ENCODE results near the gene SIGLEC7.

SIGLEC7 gene

DNA sequence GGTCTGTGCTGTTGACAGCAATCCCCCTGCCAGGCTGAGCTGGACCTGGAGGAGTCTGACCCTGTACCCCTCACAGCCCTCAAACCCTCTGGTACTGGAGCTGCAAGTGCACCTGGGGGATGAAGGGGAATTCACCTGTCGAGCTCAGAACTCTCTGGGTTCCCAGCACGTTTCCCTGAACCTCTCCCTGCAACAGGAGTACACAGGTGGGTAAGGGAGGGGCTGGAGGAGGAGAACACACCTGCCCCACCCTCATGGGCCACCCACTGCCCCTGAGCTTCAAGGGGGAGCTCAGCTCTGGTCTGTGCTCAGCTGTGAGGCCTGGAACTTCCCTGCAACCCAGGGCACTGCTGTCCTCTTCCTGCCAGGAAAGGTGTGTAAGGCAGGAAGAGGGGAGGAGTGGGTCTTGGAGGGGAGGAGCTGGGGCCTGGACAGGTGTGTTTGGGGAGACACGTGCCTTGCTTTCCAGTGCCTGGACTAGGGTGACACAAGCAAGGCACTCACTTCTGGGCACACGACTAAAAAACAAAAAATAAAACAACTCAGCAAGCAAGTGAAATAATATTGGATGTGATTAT is 3.9 kb downstream of the SIGLEC7 start:
- Histone ChIP-seq H3K36me3 (peaks cover 16% of the 10 kb centered on the region), H3K27me3 (peaks cover 6% of the 10 kb centered on the region), H3K9me3 (no peaks in the 10 kb centered on the region), H3K4me1 (ENCODE audit: control insufficient read depth in 1 of 2, insufficient read depth in 1 of 2, low read depth in 1 of 2, low read length in 1 of 2) (peaks cover 77 to 78% of the 10 kb centered on the region in 2 experiments), H3K27ac (no peak overlapping the region), H3K4me3 (ENCODE audit: low read depth in 1 of 2, low read length in 1 of 2) (no peak overlapping the region)
- TF ChIP-seq, protein P1, sequence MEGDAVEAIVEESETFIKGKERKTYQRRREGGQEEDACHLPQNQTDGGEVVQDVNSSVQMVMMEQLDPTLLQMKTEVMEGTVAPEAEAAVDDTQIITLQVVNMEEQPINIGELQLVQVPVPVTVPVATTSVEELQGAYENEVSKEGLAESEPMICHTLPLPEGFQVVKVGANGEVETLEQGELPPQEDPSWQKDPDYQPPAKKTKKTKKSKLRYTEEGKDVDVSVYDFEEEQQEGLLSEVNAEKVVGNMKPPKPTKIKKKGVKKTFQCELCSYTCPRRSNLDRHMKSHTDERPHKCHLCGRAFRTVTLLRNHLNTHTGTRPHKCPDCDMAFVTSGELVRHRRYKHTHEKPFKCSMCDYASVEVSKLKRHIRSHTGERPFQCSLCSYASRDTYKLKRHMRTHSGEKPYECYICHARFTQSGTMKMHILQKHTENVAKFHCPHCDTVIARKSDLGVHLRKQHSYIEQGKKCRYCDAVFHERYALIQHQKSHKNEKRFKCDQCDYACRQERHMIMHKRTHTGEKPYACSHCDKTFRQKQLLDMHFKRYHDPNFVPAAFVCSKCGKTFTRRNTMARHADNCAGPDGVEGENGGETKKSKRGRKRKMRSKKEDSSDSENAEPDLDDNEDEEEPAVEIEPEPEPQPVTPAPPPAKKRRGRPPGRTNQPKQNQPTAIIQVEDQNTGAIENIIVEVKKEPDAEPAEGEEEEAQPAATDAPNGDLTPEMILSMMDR (IDR thresholded peaks at IDR 0.05), result no peak

DNA sequence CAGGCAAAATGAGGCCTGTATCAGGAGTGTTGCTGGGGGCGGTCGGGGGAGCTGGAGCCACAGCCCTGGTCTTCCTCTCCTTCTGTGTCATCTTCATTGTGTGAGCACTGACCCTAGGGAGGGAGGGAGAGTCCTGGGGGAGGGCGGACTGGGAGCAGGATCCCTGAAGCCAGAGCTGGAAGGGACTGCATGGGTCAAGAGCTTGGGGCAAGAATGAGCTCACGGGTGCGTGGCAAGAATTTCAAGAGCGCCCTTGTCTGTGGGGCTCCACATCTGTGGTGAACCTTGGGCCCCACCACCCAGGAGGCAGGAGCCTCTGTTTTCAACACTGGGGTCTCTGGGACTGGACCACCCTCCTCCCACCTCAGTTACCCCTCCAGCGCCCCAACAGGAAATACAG is 4.7 kb downstream of the SIGLEC7 start:
- TF ChIP-seq, protein P1 (IDR thresholded peaks at IDR 0.05), result no peak
- Histone ChIP-seq H3K4me3 (ENCODE audit: low read depth in 1 of 2, low read length in 1 of 2) (no peak overlapping the region), H3K27ac (no peak overlapping the region)

GRCh38 chr19:51147663-51148062 is 5.6 kb downstream of the SIGLEC7 start:
- H3K4me1 ChIP-seq (ENCODE audit: control insufficient read depth in 1 of 2, insufficient read depth in 1 of 2, low read depth in 1 of 2, low read length in 1 of 2), result peaks cover 60 to 62% of the 10 kb centered on the region in 2 experiments

More for the DNA sequence above, 4.7 kb downstream of the SIGLEC7 start:
- peaks cover 16% of the 10 kb centered on the region for H3K36me3 ChIP-seq
- peaks cover 69 to 71% of the 10 kb centered on the region in 2 experiments for H3K4me1 ChIP-seq (ENCODE audit: control insufficient read depth in 1 of 2, insufficient read depth in 1 of 2, low read depth in 1 of 2, low read length in 1 of 2)
- H3K9me3 ChIP-seq, result no peaks in the 10 kb centered on the region
- H3K27me3 ChIP-seq, result peaks cover 6% of the 10 kb centered on the region

GRCh38 chr19:51148580-51148979 is 6.5 kb downstream of the SIGLEC7 start:
- Histone ChIP-seq H3K27ac (peak overlapping the region; percentile 73), H3K4me1 (ENCODE audit: control insufficient read depth in 1 of 2, insufficient read depth in 1 of 2, low read depth in 1 of 2, low read length in 1 of 2) (peaks cover 51 to 53% of the 10 kb centered on the region in 2 experiments), H3K9me3 (no peaks in the 10 kb centered on the region), H3K36me3 (peaks cover 16% of the 10 kb centered on the region), H3K4me3 (ENCODE audit: low read depth in 1 of 2, low read length in 1 of 2) (peak overlapping the region; percentile 6 to 37), H3K27me3 (peaks cover 6% of the 10 kb centered on the region)
- TF ChIP-seq, protein P1 (IDR thresholded peaks at IDR 0.05), result no peak

More at GRCh38 chr19:51147663-51148062, 5.6 kb downstream of the SIGLEC7 start:
- TF ChIP-seq, protein P1 (IDR thresholded peaks at IDR 0.05), result no peak
- Histone ChIP-seq H3K4me3 (ENCODE audit: low read depth in 1 of 2, low read length in 1 of 2) (peak overlapping the region in 1 of 2 experiments; percentile 37), H3K27me3 (peaks cover 6% of the 10 kb centered on the region), H3K27ac (peak overlapping the region; percentile 73), H3K36me3 (peaks cover 16% of the 10 kb centered on the region), H3K9me3 (no peaks in the 10 kb centered on the region)

DNA sequence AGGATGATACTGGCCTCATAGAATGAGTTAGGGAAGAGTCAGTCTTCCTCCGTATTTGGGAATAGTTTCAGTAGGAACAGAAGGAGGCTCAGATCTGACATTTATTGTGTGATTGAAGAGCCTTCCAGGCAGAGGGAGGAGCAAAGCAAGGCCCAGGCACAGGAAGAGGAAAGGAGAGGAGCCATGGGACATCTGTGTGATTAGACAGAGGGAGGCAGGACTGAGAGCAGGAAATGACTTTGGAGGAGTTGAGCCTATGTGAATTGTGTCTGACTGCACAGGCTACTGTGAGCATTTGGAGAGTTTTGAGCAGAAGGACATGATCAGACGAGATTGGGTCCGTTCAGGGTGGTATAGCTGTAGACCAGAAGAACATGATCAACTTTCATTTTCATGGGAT is 8.5 kb downstream of the SIGLEC7 start:
- Histone ChIP-seq H3K27me3 (peaks cover 6% of the 10 kb centered on the region), H3K4me3 (ENCODE audit: low read depth in 1 of 2, low read length in 1 of 2) (no peak overlapping the region), H3K27ac (no peak overlapping the region), H3K9me3 (no peaks in the 10 kb centered on the region), H3K36me3 (peaks cover 31% of the 10 kb centered on the region), H3K4me1 (ENCODE audit: control insufficient read depth in 1 of 2, insufficient read depth in 1 of 2, low read depth in 1 of 2, low read length in 1 of 2) (peaks cover 31 to 38% of the 10 kb centered on the region in 2 experiments)
- TF ChIP-seq, protein P1 (IDR thresholded peaks at IDR 0.05), result no peak

Measured in neutrophil (primary cell).